Calu3 (cell line): ENCODE results near the gene CAMKV. TPM values are rescaled to one million over a fixed set of nuclear protein-coding genes. Genes with fewer than 3 reads are reported as not detected.

ENCODE experiments used
- BruUV-seq: library from RNA; stranded (reverse); fragments of 400-500 nt; replicated peaks from 2 replicates; lab custom pipeline; 2021; lab: Mats Ljungman, UMichigan
- CTCF ChIA-PET: fragments of 300-600 bp; sonication (Branson Sonifier 250); formaldehyde crosslinking; loops from one replicate; lab custom pipeline; 2022; ENCODE audit warnings: antibody characterized with exemption; lab: Charles Lee
- DNase-seq: peaks from one replicate; pipeline ENCODE4 v3.0.0; 2022
- H3K27ac Mint-ChIP-seq: one replicate; pipeline ENCODE4 v1.8.0; 2022; ENCODE audit warnings: mixed read lengths; ENCODE audit not compliant: unreplicated experiment
- H3K27me3 Mint-ChIP-seq: one replicate; pipeline ENCODE4 v1.8.0; 2022; ENCODE audit warnings: mixed read lengths; ENCODE audit not compliant: unreplicated experiment
- H3K36me3 Mint-ChIP-seq: one replicate; pipeline ENCODE4 v1.8.0; 2022; ENCODE audit warnings: mild to moderate bottlenecking, moderate library complexity, mixed read lengths; ENCODE audit not compliant: insufficient read depth, unreplicated experiment
- H3K4me1 Mint-ChIP-seq: one replicate; pipeline ENCODE4 v1.8.0; 2022; ENCODE audit warnings: mild to moderate bottlenecking, low read depth, mixed read lengths; ENCODE audit not compliant: unreplicated experiment
- H3K4me3 Mint-ChIP-seq: one replicate; pipeline ENCODE4 v1.8.0; 2022; ENCODE audit warnings: mild to moderate bottlenecking, low read depth, moderate library complexity, mixed read lengths; ENCODE audit not compliant: unreplicated experiment
- H3K9me3 Mint-ChIP-seq: one replicate; pipeline ENCODE4 v1.8.0; 2022; ENCODE audit warnings: low read depth, mixed read lengths; ENCODE audit not compliant: unreplicated experiment
- intact Hi-C: fragments of 100-400 bp; cut with micrococcal nuclease; formaldehyde crosslinking; loops from one replicate; pipeline ENCODE4 v1.10.0; 2022; ENCODE audit not compliant: unreplicated experiment
- total RNA-seq: library from RNA; stranded (reverse); gene quantifications from 2 replicates; pipeline ENCODE4 v1.2.3, GENCODE V29; 2022
- TF ChIP-seq, protein P1 (sequence below): fragments of 200-600 bp; IDR thresholded peaks from one replicate; pipeline ENCODE4 v1.8.0; 2022; ENCODE audit warnings: antibody characterized with exemption; ENCODE audit not compliant: unreplicated experiment

The CAMKV gene
- total RNA-seq, 1 experiment from 2014 or later, result 0.38 TPM

DNA sequence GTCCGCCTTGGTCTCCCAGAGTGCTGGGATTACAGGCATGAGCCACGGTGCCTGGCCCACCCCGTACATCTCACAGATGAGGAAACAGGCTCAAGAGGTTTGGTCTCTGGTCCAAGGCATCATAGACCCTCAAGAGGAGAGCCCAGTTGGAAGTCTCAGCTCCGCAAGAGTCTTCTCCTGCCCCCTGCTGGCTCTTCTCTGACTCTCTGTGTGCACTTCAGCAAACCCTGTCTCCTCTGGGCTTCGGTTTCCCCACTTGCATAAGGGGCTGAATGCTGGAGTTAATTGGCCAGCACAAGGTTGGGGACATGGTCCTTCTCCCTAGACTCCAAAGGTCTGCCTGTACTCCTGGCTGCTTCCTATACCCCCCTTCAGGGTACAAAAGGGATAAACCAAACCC is 30.1 kb upstream of the CAMKV start:
- H3K27ac Mint-ChIP-seq, result peak overlapping the region; percentile 96
- H3K36me3 Mint-ChIP-seq, result peaks cover 66% of the 10 kb centered on the region
- TF ChIP-seq, protein P1, sequence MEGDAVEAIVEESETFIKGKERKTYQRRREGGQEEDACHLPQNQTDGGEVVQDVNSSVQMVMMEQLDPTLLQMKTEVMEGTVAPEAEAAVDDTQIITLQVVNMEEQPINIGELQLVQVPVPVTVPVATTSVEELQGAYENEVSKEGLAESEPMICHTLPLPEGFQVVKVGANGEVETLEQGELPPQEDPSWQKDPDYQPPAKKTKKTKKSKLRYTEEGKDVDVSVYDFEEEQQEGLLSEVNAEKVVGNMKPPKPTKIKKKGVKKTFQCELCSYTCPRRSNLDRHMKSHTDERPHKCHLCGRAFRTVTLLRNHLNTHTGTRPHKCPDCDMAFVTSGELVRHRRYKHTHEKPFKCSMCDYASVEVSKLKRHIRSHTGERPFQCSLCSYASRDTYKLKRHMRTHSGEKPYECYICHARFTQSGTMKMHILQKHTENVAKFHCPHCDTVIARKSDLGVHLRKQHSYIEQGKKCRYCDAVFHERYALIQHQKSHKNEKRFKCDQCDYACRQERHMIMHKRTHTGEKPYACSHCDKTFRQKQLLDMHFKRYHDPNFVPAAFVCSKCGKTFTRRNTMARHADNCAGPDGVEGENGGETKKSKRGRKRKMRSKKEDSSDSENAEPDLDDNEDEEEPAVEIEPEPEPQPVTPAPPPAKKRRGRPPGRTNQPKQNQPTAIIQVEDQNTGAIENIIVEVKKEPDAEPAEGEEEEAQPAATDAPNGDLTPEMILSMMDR, result peak; percentile 23
- H3K9me3 Mint-ChIP-seq, result no peaks in the 10 kb centered on the region
- H3K4me3 Mint-ChIP-seq, result peak overlapping the region; percentile 87
- intact Hi-C loops, result loop anchor here (2.0 kb wide), 1 partner anchor 43 kb away; the partner anchor contains the start of gene TRAIP
- H3K4me1 Mint-ChIP-seq, result no peaks in the 10 kb centered on the region
- CTCF ChIA-PET, result interaction anchor here (0.6 to 3.0 kb wide), 10 partner anchors 12 to 97 kb away, joined by 3 to 15 read pairs (median 4); partner anchors contain the start of genes INKA1, MON1A and RBM6
- DNase-seq, result no peak
- no TSS peak for BruUV-seq
- no peaks in the 10 kb centered on the region for H3K27me3 Mint-ChIP-seq

DNA sequence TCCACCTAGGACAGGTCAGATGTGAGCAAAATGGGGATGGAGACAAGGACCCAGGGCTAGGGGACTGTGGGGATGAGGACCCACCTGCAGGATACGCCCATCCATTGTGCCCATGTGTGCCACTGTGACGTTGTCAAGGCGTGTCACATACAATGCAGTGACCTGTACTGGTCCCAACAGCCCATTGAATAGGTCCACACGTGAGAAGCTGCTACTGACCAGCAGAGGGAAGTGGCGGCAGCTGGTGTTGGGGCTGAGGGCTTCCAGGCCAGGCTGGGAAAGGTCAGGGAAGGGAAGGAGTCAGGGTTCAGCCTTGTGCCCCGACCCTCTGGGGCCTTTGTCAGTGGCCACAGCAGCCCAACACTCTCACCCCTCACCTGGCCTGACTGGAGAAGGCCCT is 29.3 kb upstream of the CAMKV start:
- BruUV-seq, result no TSS peak
- no peaks in the 10 kb centered on the region for H3K27me3 Mint-ChIP-seq
- H3K4me1 Mint-ChIP-seq, result no peaks in the 10 kb centered on the region
- TF ChIP-seq, protein P1, result no peak
- H3K9me3 Mint-ChIP-seq, result no peaks in the 10 kb centered on the region
- H3K36me3 Mint-ChIP-seq, result peaks cover 67% of the 10 kb centered on the region
- H3K27ac Mint-ChIP-seq, result peak overlapping the region; percentile 33
- intact Hi-C loops, result no loop called here
- DNase-seq, result no peak
- CTCF ChIA-PET, result interaction anchor here (0.5 kb wide), 1 partner anchor 48 kb away, joined by 4 read pairs; no protein-coding TSS in a partner anchor
- H3K4me3 Mint-ChIP-seq, result peak overlapping the region; percentile 87

DNA sequence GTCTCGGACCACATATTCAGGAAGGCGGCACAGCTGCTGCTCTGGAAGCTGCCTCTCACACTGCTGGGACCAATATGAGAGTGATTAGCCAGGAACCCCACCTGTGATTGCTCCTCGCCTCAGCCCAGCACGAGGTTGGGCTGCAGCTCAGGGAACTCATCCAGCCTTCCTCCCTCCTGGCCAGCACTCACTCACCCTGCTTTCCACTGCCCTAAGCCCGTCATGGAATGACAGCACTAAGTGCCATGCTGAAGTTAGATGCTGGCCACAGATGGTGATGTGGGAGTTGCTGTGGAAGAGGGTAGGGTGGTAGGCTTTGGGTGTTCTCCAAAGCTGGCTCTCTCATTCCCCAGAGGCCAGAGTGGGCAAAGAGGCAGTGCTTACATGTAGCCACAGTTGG is 26.6 kb upstream of the CAMKV start:
- no peaks in the 10 kb centered on the region for H3K9me3 Mint-ChIP-seq
- CTCF ChIA-PET, result no interaction called here
- no peak overlapping the region for H3K27ac Mint-ChIP-seq
- no peak for DNase-seq
- no peaks in the 10 kb centered on the region for H3K27me3 Mint-ChIP-seq
- intact Hi-C loops, result no loop called here
- H3K4me1 Mint-ChIP-seq, result no peaks in the 10 kb centered on the region
- peaks cover 49% of the 10 kb centered on the region for H3K36me3 Mint-ChIP-seq
- TF ChIP-seq, protein P1, result no peak
- H3K4me3 Mint-ChIP-seq, result no peak overlapping the region
- BruUV-seq, result no TSS peak

DNA sequence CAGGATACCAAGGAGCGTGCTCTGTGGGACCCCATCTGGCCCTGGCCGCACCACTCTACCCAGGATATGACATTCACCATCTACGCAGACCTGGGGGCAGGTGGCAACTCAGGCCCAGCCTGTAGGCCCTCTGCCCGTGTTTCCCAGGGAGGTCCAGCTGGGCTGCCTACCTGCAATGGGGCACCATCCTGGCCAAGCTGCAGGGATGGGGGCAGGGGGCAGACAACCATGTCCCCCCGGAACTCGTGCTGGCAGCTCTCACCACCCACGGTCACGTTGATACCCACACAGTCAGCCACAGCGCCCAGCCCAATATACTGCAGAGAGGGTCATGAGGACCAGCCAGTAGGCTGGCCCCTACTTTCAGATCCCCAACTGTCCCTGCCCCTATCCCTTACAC is 26.1 kb upstream of the CAMKV start:
- peaks cover 49% of the 10 kb centered on the region for H3K36me3 Mint-ChIP-seq
- TF ChIP-seq, protein P1, result no peak
- H3K27ac Mint-ChIP-seq, result no peak overlapping the region
- H3K9me3 Mint-ChIP-seq, result no peaks in the 10 kb centered on the region
- CTCF ChIA-PET, result no interaction called here
- no peak overlapping the region for H3K4me3 Mint-ChIP-seq
- intact Hi-C loops, result no loop called here
- DNase-seq, result no peak
- BruUV-seq, result no TSS peak
- H3K27me3 Mint-ChIP-seq, result no peaks in the 10 kb centered on the region
- H3K4me1 Mint-ChIP-seq, result no peaks in the 10 kb centered on the region
